HG03442 (cell line): ENCODE measurements around the gene TTC23L.

Experiments used
- ATAC-seq: cut with Tn5 transposase; IDR thresholded peaks from one replicate; pipeline ENCODE4 v1.9.1; 2021; ENCODE audit warnings: mild to moderate bottlenecking, moderate library complexity; ENCODE audit not compliant: unreplicated experiment

The TTC23L gene

DNA sequence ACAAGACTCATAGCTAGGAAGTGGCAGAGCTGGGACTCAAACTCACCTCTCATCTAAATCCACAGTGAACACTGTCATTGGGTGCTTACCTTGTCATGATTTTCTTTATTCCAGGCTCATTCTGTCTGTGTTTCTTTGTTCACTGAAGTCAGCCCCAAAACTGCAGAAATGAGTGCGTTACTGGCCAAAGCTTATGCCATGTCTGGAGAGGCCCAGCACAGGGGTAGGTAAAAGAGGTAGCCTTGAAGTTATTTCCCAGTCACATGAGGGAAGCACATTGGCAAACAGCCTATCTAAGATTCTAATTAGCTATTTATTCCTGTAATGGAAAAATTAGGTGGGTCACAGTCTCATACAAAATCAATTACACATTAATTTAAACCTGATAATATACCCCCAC is 29.8 kb downstream of the TTC23L start:
- no peak for ATAC-seq

DNA sequence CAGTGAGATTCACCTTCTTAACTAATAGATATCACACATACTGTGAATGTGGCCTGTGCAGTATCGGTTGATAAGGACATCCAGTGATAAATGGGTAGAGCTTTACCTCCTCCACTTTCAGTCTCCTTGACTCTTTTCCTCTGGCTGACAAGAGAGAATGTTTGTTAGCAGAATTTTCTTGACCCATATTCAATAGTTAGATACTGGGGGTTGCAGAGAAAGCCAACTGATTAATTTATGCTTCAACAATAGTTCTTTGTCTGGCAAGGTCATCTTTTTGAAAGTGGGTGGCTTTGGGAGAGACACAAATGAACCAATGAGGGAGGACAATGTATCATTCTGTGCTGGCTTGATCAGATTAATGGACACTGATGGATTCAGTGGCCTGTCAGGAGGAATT is 30.3 kb downstream of the TTC23L start:
- ATAC-seq, result no peak

DNA sequence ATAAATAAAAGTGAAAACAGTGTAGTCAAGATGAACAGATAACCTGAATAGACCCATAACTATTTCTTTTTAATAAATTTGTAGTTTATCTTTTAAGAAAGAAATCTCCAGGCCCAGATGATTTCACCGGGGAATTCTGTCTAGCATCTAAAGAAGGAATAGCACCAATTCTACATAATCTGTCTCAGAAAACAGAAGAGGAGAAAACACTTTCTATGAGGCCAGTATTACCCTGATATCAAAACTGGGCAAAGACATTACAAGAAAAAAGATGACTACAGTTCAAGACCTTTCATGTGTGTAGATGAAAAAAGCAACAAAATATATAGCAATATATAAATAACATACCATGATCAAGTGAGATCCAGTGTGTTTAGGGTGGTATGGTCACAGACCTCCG is 31.4 kb downstream of the TTC23L start:
- no peak for ATAC-seq

DNA sequence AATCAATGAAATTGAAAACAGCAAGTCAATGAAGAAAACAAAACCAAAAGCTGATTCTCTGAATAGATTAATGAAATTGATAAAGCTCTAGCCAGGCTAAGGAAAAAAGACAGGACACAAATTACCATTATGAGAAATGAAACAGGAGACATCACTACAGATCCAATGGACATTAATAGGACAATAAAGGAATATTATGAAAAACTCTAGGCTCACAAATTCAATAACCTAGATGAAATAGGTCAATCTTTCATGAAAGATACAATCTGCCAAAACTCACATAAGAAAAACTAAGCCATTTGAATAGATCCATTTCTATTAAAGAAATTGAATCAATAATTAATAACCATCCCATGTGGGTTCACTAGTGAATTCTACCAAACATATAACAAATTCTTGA is 37.3 kb downstream of the TTC23L start:
- ATAC-seq, result no peak

DNA sequence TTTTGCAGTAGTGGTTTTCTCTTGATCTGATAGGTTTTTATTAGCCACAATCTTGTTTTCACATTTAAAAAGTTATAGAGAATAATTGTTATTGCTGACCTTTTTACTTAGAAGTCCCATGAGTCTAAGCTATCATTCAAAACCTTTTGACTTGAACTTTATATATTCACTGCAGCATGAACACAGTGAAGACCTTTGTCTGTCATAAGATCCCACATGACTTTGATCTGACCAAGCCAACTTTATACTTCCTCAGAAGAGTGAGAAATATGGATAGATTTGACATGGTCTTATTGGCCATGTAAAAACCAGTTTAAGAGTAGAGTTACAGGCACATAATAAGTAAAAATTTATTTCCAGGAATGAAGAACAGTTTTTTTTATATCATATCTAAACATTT is 42.3 kb downstream of the TTC23L start:
- no peak for ATAC-seq

DNA sequence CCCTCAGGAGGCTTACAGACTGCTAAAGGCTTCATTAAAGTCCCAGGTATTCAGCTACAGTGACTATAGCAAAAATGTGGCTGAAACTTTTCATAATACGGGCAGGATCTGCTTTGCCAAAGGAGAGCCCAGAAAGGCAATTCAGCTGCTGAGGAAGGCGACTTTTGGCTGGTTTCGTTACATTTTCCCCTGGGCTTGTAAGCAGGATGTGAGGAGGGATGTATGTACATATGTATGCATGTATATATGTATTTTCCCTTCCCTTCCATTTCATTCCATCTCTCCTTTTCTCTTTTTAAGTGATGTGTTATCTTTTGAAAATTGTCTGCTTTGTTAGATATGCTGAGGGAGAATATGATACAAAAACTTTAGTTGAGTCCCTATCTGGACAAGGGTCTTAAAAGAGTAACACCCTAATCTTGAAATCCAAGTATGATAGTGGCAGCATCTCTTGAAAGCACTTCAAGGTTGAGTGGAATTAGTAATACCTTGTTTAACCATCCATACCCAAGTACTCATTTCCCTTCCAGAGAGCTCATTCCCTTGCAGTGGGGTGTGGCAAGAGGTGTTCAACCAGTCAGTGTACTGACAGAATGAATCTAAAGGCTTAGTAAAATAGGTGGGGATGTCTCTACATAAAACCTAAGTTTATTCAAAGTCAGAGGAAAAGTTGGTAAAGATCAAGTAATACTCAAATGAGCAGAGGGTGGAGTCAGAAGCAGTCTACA is 47.6 kb downstream of the TTC23L start:
- ATAC-seq, result no peak

DNA sequence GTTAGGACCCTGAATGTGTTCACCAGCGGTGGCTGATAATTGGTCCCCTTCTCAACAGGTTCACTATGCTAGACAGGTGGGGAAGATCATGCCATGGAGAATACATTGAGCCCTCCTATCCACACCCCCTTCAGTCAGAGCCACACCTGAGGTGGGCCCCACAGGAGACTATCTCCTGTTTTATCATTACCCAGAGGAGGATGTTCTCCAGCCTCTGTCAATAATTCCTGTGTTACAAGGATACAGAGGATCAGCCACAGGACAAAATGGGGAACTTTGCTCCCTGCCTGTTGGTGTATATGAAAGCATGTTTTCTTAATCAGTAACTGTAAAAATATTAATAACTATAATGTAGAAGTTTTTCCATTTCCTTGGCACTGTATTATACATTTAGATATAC is 50.4 kb downstream of the TTC23L start:
- no peak for ATAC-seq

DNA sequence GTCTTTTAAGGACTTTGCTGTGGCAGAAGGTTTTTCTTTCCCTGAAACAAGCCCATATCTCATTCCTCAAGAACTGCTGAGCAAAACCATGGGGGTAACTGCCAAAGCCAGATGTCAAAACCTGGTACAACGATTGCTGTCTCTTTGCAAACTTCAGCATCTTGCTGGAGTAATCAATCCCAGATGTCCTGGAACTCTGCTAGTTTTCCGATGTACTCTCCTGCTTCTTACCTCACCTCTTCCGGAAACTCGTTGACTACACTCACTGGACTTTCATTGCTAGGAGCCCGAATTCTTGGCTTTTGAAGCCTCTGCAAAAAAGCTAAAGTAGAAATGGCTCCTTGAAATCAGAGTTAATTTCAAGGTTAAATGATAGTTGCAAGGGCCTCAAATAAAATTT is 53.0 kb downstream of the TTC23L start:
- ATAC-seq, result no peak

DNA sequence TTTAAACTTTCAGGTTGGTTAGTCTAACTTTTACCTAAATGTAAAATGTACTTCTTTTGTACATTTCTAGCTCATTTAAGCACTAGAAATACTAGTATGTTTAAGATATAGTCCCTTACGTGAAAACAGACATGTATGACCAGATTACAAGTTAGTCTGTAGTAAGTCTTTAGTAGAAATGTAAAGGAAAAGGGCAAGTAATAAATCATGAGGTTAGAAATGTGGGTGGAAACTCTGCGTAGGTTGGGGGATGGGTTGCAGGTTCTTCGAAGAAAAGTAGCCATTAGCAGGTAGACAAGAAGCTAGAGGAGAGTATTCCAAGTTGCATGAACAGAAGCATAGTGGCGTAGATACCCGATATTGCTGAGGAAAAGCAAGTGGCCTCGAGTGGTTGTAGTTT is 53.5 kb downstream of the TTC23L start:
- no peak for ATAC-seq

DNA sequence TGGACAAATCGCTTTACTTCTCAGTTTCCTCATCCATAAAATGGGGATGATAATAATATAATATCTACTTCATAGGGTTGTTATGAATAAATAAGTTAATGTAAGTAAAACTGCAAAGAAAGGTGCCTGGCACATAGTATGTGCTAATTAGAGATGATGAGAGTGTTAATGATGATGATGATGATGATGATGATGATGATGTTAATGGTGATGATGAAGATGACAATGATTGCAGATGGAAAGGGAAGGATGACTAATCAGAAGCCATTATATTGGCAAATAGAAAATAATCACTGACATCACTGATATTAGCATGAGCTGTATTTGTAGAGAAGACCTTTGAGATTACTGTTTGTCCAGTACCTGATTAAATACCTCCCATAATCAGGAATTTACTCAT is 55.8 kb downstream of the TTC23L start:
- no peak for ATAC-seq

DNA sequence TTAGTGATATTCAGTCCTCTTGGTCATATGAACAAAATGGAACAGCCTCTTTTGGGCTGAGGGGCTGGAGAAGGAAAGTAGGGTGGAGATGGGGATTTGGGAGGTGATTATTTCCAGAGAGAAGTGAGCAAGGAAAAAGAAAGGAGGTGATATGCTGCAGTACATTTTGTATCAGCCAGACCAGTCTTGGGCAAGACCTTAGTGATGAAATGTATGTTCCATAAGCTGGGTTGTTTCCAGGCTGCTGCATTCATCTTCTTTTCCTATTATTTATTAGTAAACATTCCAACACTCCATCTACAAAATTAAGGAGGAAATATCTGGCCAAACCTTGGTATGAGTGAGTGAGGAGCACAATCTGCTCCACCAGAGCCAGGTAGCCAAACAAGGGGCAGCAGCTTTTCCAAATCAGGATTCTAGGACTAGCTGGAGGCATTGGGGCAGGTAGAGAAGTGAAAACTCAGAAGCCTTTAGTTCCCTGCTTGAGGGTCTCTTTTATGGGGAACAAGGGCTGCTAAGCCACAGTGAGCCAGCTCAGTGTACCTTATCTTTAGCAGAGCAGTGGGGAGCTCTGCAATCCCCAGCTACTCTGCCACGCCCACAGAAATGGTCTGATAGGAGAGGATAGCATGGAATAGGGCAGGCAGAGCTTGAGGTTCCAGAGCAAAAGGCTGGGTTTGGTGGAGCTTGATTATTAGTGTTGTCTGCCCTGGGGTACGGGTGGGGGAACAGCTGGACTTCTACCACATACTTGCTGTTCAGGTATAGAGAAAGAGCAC is 56.9 kb downstream of the TTC23L start:
- no peak for ATAC-seq

DNA sequence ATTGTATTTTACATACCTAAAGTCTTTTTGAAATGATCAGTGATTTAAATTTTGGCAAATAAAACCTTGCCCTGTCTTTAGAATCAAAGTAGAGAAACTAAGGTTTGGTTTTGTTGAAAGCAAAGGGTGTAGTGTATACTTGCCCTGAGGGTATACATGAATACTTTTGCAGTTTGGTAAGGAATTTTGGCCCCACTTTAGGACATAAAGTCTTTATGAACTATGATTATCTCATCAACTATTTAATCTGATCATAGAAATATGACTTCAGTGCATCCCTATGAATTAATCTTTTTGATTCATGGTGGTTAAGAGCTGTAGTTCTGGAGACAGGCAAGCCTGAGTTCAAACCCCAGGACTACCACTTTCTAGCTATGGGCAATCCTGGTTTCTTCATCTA is 58.7 kb downstream of the TTC23L start:
- ATAC-seq, result no peak

DNA sequence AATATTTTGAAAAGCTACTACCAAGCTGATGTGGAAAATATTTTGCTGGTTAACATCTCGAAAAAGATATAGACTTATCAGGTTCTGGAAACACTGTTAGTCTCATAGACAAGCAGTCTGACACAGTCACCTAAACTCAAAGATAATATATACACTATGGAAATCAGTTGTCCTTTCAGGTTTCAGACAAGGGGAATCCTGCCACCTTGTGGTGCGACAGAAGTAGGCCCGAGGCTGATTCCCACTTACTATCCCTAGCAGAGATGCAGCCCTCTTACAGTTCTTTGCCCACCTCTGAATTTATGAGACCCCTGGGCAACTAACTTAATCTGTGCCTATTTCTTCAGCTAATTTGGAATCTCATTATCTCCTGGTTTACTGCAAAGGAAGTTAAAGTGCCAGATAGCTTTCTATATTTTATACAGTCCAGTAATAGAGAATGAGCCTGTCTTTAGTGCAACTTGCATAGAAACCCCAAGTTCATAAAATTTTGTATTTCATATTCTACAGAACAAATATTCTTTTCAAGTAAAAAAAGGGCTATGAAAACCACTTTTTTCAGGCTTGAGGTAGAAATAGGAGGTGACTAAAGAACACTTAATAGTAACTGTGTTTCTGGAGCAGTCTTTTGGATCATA is 59.4 kb downstream of the TTC23L start:
- ATAC-seq, result peak; percentile 88

DNA sequence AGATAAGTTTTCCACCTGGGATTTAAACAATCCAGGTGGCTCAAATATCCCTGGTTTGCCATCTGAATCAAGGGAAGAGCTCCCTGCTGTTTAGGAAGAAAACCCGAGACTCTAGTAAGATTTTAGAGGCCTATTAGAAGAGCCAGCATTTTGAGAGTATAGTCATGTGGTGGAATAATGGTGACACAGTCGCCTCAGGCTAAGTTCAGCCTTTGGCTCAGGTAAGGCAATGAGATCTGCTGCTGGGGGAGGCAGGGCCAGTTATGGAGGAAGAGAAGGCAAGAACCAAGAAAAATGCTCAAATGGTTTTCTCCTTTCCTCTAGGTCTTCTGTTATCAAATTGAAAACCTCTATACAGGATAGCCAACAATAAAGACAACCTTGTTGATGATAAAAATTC is 60.1 kb downstream of the TTC23L start:
- ATAC-seq, result no peak

DNA sequence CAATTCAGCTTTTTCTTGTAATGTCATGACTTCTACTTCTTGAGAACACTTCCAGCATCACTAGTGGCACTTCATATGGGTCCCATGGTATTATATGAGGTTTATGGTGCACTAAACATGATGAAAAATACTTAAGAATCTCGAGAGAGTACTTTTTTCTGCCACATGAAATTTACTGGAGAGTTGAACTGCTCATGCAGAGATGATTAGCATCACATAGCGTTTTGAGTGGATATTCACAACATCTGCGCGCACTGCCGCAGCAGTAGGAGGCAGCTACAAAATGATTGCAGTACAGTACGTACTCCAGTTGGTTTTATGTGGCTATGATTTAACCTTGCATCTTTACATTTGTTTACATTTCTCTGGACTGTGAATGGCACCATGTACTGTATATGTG is 61.7 kb downstream of the TTC23L start:
- no peak for ATAC-seq

DNA sequence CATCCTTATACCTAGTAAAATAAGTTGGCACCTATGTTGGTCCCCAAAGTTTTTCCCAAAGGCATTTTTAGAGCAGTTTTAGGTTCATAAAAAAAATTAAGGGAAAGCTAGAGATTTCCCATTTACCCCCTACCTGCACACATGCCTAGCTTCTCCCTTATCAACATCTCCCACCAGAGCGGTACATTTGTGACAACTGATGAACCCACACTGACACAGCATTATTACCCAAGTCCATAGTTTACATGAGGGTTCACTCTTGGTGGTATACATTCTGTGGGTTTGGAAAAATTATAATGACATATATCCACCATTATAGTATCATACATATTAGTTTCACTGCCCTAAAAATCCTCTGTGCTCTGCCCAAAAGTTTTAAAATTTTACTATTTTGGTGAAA is 64.3 kb downstream of the TTC23L start:
- ATAC-seq, result no peak

DNA sequence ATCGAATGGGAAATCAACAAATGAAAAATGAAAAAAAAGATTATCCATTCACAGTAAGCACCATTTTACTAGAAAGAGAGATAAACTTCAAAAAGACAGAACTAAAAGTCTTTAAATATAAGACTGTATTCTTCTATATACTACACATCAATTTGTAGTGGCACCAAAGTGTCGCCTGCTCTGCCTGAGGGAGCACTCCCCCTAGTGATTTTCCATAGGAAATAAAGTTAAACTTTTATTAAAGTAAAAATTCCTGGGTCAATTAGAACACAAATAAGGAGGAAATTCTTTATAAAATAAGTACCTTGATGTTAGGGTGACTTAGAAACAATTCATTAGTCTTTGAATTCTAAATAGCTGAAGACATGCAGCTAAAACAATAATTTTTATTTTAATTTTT is 66.6 kb downstream of the TTC23L start:
- ATAC-seq, result no peak

DNA sequence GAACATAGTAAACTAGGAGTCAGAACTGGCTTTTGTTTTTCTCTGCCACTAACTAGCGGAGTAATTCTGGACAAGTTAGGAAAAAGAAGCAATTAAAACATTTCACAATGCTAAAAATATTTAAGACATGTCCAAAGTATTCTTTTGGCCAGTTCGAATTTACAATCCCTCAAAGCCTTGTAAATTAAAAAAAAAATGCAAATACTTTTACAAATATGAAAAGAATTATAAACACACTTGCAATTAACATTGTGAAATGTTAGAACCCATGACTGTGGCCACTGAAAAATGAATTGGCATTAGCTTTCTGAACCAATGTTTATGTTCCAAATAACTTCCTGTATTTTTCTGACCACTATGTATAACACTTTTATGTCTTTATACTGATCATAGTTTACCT is 74.1 kb downstream of the TTC23L start:
- no peak for ATAC-seq

DNA sequence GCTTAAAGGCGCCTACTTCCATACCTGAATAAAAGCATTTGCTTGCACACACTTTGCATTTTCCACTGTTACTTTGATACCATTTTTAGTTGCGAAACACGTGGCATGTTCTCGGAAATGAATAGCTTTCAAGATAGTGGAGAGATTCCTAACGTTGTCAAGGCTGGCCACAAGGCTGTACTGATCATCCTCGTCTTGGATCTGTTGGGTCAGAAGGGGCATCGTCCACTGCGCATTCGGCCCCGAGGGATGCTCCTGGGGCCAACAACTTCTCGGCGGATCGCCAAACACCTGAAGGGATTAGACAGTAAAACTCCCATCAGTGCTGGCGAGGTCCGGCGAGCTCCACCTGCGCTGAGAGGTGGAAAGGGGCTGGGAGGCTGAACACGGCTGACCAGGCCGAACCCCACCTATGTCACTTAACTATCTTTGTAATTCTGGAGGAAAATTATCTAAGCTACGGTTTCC is 75.7 kb downstream of the TTC23L start:
- ATAC-seq, result peak; percentile 9

DNA sequence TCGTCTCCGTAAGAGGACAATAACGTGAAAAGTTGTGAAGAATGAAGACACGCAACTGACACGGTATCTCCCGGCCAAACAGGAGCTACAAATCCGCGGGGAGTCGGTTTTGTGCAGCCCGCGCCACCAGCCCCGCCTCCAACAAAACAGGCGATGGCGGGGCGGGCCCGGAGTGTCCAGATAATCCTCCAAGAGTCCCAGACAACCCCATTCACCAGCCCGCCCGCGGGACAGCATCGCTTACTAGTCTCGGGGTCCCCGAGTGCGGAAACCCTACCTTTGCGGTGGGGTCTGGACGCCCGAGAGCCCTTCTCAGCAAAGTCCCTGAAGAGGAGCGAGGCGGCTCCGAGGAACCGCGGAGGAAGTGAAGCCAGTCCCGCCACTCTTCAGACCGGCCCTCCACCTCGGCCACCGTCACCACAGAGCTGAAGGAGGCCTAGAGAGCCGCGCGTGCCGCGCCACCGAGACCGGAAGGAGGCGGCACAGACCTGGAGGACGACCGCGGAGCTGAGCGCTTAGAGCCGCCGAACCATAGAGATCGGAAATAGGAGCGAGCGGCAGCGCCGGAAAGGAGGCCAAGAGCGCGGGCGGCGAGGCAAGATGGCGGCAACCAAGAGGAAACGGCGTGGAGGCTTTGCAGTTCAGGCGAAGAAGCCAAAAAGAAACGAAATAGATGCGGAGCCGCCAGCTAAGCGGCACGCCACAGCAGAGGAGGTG is 76.3 kb downstream of the TTC23L start, which contains the start of the genes BRIX1 and RAD1:
BRIX1 (plus strand) TSS at position 573 of the 717 bp plus-strand sequence; CDS start at position 601, 28 bp downstream.
RAD1 (minus strand) TSS at position 366 of the 717 bp plus-strand sequence. CDS start 612 bp downstream, outside the sequence.
- ATAC-seq, result peak; percentile 98

DNA sequence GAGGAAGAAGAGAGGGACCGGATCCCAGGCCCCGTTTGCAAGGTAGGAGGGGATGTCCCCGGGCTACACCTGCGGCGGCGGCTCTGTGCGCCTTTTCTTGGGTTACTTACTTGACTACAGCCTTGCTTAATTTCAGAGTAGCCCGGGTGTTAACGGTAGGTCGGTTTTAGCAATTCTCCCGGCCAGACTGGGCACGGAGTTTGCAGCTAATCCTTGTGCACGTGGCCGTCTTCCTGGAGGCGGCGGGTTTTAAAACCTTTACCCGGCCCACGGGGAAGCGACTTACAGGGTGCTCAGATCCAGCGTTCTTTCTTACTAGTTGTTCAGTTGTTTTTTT is 76.9 kb downstream of the TTC23L start:
- ATAC-seq, result peak; percentile 5
